ENCODE measurements around the gene PPP5C.
"Not testable (repeated sequence)": the region's sequence is repeated elsewhere in the genome, so short reads cannot be mapped to it uniquely, and the experiment has no call there.

The PPP5C gene

GRCh38 chr19:46411088-46411924 is 64.4 kb downstream of the PPP5C start:
- no peak for DNase-seq

DNA sequence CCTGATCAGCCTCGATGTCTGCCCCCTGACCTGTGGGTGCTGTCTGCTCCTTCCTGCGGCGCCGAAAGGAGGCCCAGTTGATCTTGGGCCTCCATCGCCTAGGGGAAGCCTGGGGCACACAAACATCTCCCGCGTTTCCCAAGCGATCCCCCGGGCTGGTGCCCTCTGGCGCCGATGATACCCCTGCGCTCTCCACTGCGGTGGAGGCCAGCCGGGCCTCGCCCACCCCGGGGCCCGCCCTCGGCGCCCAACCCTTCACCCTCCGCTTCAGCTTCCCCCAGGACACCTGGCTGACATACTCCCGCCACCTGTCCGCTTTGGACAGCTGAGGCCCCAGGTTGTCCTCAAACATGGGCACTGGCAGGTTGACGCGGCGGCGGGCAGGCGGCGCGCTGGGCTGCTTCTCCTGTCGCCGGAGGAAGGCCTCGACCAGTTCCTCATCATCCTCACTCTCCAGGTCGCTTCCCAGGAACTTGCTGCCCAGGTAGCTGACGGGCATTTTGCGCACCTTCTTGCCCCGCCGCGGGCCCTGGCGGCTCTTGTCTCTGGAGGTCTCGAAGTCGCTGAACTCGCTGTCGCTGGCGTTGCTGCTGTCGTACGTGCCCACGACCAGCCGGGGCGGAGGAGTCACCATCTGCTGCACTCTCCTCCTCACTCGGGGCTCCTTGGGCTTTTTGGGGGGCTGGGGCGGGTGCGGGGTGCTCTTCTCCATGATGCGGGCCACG is 65.2 kb downstream of the PPP5C start:
- DNase-seq = no peak

DNA sequence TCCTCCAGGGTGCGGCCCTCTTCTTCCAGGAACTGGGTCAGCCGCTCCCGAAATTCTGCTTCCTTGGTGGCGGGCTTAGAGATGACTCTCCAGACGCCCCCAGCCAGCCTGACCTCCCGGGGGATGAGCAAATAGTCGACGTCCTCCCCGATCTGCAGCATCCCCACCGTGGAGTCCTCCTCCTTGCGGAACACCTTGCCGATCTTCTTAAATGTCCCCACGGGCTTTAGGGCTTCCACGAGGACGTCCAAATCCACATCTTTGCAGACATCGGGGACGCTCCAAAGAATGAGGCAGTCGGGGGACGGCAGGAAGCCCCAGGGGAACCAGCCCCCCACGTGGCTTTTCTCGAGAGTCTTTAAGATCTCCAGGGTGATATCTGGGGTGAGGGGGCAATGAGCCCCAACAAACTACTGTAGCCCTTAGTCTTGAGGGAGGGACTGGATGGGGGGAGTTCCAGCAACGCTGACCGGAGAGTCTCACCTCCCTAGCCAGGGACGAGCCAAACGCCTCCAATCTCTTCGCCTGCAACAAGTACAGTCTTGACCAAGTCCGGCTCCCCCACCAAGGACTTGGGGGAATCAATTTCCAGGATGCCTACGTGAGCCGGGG is 65.9 kb downstream of the PPP5C start:
- no peak for DNase-seq

DNA sequence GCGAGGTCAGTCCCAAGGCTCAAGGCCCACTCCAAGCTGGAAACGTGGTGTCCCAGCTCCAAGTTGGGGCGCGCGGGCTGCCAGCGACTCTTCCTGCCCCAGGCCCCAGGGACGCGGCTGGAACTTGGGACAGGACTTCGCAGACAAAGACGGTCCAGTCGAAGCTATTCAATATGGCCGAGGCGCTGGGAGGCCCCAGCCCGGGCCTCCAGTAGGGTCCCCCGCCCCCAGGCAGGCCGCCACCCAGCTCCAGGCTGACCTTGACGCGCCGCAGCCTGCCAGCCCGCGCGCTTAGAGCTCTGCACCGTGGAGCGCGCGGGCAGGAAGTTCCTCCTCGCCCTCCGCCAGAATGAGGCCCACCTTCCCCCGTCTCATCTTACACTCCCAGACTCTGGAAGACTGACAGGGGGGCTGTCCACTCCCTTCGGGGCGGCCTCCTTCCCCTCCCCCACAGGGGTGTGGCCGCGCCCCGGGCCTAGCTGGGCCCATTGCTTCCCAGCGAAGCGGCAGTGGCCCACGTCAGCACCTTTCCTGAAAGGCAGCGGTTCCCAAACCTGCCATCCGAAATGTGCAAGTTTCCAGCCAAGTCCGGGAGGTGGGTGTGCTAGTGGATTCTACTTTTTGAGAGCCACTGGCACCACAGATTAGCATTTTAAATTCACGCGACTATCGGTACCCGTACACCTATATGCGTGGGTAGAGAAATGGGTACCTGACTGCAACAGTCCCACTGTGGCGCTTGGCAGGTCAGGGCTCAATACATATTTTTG is 66.6 kb downstream of the PPP5C start, which contains the start of gene CCDC8:
Gene CCDC8 (minus strand): TSS at position 303 of the 770 bp plus-strand sequence. CDS start 754 bp downstream, outside the sequence.
- peak; percentile 21 for DNase-seq

DNA sequence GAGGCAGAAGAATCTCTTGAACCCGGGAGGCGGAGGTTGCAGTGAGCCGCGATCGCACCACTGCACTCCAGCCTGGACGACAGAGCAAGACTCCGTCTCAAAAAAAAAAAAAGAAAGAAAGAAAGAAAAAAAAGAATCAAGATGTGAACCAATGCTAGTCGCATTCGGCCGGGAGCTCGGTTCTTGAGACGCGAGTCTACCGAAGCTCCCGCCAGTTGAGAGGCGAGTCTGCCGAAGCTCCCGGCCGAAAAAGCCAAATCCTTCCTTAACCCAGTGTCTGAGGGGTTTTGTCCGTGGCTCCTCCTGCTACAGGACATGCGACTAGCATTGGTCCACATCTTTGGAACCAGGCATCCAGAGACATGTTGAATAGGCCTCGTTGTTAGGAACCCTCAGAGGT is 68.0 kb downstream of the PPP5C start:
- not testable (repeated sequence) for DNase-seq

- peak; percentile 94 for DNase-seq
Observed at GRCh38 chr19:46415804-46416709, 69.2 kb downstream of the PPP5C start.

DNA sequence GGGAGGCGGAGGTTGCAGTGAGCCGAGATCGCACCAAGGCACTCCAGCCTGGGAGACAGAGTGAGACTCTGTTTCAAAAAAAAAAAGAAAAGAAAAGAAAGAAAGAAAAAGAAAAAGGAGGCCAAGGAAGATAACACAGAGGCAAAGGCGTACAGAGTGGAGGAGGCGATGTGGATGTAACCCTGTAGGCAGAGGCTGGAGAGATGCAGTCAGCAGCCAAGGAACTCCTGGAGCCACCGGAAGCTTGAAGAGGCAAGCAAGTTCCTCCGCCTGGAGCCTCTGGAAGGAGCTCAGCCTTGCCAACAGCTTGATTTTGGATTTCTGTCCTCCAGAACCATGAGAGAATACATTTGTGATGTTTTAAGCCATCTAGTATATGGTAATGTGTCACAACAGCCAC is 73.2 kb downstream of the PPP5C start:
- DNase-seq = no peak

DNA sequence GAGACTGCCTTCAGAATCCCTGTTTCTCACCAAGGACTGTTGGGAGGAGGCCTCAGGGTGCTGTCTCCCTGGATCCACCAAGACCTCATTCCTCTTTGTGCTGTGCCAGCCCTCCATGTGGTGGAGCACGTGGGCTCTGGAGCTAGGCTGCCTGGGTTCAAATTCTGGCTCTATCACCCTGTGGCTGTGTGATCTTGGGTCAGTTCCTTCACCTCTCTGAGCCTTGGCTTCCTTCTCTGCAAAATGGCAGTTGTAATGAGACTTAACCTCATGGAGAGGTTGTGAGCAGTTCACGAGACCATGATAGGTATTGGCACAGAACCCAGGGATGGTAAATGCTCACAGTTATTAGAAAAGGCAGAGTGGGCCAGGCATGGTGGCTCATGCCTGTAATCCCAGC is 75.5 kb downstream of the PPP5C start:
- DNase-seq = no peak

DNA sequence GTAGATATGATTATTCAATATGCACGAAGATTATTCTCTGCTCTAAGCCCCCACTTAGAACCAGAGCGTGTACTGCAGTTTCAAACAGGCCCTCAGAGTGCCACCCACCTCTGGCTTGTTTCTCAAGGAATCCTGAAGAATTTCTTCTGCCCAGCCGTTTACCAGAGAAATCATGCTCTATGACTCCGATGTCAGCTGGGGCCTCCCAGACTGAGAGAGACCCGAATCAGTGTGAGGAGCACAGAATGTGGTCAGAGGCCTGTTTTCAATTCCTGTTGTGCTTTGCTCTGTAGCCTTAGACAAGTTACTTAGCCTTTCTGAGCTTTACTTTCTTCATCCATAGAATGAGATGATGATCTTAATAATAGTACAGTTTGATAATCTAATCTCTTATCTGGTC is 76.3 kb downstream of the PPP5C start:
- no peak for DNase-seq

DNA sequence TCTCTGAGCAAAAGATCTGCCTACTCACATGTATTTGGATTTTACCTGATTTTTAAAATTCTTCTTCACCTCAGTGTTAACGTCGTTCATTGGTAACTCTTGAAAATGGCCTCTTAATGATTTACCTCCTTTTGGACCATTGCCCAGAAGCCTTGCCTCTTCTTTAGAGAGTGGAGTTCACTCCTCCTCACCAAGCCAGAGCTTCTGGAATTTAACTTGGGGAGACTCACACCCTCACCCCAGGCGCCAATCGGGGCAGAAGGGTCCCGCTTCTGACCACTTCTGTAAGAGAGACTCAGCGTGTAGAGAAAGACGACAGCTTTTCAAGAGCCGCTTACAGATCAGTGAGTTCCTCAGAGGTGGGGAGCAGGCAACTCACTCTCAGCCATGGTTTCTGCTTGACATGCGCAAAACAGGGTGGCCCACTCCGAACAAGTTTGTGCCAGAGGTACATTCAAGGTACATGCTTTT is 79.2 kb downstream of the PPP5C start:
- DNase-seq = no peak

- DNase-seq = peak; percentile 86
Observed at GRCh38 chr19:46426506-46427162, 79.7 kb downstream of the PPP5C start.

DNA sequence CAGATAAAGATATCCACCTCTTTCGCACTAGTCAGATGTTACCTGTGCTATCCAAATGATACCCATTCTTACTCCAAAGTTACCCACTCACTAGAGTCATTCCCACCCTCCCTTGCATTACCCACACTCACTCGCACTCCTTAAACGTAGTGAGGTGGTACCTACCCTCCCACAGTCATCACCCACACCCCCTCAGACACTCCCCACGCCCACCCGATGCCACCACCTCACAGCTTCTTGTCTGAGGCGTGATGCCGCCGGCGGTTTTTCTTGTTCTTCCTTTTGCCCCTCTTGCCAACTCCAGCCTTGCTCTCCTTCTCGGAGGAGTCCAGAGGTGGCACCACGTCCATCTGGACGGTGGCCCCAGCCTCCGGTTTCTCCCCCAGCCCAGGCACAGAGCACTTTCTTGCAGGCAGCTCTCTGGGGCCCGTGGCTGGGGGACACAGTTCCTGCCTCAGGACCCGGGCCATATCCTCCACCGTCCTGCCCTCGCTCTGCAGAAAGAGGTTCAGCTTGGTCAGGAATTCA is 80.7 kb downstream of the PPP5C start:
- no peak for DNase-seq

GRCh38 chr19:46428239-46429135 is 81.6 kb downstream of the PPP5C start, which contains the start of gene PNMA8C:
Gene PNMA8C, minus strand, starts transcription at chr19:46428936. Its CDS starts 577 bp downstream, at chr19:46428359.
- DNase-seq = peak; percentile 78

DNA sequence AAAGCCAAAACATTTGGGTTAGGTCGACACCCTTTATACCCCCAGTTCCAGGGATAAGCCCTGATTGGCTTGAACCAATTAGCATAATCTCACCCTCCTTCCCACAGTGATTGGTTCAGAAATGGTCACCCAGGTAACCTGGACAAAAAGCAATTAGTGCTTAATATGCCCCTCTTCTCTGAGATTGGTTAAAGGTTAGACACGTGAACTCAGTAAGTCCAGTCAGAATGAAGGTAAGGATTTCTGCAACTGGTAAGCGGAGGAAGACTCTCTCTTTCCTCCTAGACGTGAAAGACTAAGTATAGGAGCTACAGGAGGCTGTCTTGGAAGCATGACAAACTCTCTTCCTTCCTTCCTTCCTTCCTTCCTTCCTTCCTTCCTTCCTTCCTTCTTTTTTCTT is 83.1 kb downstream of the PPP5C start:
- DNase-seq = no peak

DNA sequence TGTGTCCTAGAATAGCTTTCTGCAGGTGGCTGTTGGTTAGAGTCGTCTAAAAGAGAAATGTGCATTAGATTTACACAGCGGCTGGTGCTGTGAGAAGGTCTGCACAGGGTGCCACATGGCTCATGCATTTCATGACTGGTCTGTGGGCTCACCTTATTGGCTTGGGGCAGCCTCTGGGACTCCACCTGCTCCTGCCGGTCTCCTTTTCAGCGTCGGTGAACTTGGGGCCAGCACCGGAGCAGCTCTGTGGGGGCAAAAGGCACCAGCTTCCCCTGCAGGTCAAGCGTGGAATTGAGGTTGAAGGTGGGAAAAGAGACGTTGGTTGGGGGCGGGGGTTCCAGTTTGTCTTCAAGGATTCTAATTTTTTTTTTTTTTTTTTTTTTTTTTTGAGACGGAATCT is 84.9 kb downstream of the PPP5C start:
- no peak for DNase-seq

GRCh38 chr19:46433470-46433869 is 86.6 kb downstream of the PPP5C start:
- not testable (repeated sequence) for DNase-seq

- no peak for DNase-seq
Observed at GRCh38 chr19:46435009-46435408, 88.1 kb downstream of the PPP5C start.

- DNase-seq = not testable (repeated sequence)
Observed at GRCh38 chr19:46435689-46436088, 88.8 kb downstream of the PPP5C start.

Data from NCI-H146 (cell line).